ENCODE results near the gene CCDC181.
A peak's percentile ranks its signal among the peaks of the same experiment; 100 is the strongest.
"Not testable (repeated sequence)": the region's sequence is repeated elsewhere in the genome, so short reads cannot be mapped to it uniquely, and the experiment has no call there.

The CCDC181 gene

DNA sequence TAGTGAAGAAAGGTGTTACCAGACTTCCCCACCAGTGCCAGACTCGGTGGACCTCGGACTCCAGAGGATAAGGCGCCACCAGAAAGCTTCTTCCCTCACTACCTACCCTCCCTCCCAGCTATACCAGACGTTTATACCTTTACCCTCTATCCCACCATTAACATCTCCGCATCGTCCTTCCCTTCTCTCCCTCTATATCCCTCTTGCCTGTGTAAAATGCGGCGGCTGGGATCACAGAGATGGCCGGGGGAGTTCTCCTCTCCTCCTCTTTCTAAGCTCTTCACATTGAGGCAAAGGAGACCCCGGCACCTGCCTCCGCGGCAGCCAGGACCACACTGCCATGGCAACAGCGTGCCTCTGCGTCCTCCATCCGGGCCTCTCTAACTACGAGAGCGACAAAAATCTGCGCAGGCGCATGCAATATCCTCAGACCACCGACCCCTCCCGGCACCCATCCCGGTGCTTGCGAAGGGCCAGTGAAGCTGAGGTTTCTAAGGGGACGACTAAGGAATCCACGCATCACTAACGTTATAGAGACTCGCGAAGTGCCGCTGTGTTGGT is at the start of gene CCDC181:
Gene CCDC181 (minus strand): TSS at position 394 of the 561 bp plus-strand sequence. CDS start 2,547 bp downstream, outside the sequence.
- peak; percentile 87 for DNase-seq

DNA sequence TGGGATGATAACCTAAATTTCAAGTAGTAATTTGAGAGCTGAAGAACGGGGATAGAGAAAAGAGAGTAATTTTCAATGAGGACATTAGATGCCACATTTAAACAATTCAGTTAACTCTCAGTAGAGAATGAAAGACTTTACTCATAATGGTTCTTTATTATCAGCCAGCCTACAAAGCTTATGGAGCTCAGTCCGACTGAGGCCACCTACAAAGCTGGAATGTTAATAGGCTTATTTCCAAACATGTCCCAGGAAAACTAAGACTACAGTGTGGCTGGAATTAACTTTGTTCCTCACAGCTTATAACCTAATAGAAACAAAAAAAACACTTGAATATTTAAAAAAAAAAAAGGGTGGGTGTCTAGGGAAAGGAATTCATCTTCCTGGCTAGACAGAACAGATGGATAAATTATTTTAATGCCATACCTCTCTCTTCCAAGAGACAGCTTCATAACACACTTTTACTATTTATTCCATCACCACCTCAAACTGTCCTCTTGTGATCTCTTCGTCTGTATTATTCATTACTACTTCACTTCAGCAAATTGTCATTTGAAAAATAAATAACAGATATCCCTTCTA is 48.6 kb upstream of the CCDC181 start:
- no peak for DNase-seq

DNA sequence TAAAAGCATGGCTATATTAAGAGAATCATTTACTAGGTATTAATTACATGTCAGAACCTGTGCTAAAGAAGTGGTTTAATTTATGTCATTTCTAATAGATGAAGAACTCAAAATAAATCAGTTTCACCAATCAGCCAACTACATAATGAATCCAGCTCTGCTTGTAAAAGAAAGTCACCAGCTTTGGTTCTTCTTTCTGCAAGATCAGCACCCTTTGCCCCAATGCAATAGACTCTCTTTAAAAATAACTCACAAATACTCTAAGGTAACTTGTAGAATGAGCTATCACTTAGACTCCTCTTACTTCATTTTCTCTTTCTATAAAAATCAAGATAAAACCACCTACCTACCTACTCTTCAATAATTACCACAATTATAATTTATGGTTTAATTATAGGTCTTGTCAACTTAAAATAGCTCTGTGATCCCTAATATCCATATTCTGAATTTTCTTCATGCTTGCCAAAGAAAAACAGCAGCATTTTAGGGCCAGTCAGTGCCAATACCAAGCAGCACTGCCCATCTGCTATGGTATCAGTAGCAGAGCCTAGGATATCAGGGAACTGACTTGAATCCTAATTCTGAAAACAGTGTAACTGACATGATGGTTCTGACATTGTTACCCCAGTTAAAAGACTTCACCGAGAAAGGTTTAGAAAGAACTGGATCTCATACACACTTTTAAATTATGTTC is 47.2 kb upstream of the CCDC181 start:
- no peak for DNase-seq

DNA sequence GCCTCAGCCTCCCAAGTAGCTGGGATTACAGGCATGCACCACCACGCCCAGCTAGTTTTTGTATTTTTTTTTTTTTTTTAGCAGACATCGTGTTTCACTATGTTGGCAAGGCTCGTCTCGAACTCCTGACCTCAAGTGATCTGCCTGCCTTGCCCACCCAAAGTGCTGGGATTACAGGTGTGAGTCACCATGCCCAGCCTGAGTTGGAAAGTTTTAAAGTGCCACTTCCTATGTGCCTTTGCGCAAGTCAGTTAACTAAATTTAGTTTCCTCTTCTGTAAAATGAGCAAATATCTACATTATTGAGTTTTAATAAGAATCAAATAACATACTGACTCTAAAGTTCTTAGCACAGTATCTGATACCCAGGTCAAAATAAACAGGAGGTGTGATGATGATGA is 46.1 kb upstream of the CCDC181 start:
- no peak for DNase-seq

DNA sequence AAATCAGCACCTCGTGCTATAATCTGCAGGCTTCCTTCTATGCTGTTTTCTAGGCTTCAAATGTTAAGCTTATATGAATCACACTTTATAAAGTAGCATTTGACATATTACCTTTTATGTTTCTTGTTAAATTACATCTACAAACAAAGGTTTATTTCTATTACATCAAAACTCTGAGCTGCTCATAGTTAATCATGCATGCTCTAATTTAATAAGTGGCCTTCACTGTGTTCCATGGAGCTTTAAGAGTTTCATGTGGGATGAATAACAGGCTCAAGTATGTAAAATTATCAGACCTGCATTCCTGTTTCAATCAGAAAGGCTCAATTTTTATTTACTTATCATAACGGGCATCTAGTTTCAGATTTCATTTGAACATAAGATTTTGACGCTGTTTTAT is 45.5 kb upstream of the CCDC181 start:
- DNase-seq = no peak

DNA sequence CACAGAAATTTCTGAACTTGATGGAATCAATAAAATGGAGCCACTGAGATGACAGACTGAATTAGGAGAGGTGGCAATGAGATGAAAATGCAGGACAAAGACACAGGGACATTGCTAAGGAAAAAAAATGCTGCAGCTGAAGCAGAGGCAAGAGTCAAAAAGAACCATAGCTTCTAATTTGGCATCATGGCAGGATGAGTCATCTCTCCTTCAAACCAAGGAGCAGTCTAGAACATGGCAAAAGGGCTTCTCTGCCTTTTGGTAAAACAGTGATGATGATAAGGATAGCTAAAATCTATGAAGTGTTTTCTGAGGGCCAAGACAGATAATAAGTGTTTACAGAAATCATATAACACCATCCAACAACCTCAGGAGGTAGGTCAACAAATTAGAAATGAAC is 41.7 kb upstream of the CCDC181 start:
- no peak for DNase-seq

DNA sequence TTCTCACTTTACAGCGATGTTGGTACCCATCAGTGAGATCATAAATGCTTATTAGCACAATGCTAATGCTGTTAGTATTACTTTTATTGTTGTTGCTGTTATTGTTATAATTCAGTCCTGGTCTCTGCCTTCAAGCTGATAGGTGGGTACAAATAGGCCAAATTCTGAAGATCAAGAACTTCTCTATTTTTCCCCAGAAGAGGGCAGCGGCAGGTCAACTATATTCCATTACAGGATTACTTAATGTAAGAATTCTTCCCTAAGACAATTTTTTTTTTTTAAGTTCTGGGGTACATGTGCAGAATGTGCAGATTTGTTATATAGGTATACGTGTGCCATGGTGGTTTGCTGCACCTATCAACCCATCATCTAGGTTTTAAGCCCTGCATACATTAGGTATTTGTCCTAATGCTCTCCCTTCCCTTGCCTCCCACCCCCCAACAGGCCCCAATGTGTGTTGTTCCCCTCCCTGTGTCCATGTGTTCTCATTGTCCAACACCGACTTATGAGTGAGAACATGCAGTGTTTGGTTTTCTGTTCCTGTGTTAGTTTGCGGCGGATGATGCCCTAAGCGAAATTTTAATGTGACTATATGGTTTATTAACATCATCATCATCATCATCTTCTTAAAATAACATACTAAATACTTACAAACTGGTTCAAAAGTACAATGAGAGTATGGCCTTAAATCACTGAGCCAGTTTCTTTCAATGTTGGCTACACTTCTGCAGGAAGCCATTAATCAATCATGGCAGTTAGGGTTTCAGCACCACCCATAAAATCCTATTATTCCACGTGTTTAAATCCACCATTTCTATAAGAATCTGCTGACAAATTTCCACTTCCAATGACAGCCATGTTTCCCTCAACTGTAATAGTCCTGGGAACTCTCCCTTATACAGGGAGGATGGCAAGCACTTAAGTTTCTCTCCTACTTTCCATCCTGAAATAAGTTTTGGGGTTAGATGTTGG is 39.3 kb upstream of the CCDC181 start:
- DNase-seq = no peak

DNA sequence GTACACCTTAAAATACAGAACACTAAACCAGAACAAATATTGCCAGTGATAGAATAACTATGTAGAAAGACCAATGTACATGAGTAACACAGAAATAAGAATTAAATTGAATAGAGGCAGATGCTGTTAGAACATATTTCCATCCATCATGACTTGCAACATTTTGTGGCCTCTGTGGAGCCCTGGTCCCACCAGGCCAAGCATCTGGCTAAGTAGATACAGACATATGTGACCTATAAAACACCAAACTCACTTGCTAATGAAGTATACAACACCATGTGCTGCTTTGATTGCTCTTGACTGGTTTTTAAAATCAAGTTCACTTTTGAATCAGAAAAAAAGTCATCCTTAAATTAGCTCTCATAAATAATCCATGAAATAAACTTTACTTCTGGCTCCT is 38.0 kb upstream of the CCDC181 start:
- no peak for DNase-seq

DNA sequence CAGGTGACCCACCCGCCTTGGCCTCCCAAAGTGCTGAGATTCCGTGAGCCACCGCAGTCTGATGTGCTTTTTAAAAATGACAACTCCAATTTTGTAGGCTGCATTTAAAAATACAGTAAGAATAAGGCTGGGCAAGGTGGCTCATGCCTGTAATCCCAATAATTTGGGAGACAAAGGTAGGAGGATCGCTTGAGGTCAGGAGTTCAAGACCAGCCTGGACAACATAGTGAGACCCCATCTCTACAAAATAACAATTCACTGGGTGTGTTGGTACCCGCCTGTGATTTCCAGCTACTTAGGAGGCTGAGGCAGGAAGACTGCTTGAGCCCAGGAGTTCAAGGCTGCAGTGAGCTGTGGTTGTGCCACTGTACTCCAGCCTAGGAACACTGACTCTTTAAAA is 35.1 kb upstream of the CCDC181 start:
- no peak for DNase-seq

DNA sequence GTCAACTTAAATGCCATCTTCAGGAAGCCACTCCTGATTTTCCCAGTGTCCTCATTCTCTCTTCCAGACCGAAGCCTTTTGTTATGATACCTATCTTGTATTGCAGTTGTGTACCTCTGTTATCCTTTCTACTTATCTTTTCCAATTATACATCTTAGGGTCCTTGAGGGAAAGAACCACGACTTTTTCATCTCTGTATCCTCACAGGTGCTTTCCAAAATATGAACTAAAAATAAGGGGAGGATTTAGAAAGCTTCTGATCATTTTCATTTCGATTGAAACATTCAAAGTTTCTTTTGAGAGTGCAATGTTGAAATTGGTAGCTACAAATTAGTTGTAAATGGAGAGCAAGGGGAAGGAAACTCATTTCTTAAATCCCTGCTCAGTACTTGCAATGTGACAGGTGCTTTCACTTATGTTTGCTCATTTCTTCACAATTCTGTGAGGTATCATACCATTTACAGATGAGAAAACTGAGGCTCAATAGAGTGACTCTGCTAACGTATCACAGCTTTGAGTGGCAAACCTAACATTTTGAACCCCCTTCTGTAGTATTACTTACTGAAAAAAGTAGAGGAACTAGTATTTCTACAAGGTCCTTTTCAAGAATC is 34.2 kb upstream of the CCDC181 start:
- no peak for DNase-seq

DNA sequence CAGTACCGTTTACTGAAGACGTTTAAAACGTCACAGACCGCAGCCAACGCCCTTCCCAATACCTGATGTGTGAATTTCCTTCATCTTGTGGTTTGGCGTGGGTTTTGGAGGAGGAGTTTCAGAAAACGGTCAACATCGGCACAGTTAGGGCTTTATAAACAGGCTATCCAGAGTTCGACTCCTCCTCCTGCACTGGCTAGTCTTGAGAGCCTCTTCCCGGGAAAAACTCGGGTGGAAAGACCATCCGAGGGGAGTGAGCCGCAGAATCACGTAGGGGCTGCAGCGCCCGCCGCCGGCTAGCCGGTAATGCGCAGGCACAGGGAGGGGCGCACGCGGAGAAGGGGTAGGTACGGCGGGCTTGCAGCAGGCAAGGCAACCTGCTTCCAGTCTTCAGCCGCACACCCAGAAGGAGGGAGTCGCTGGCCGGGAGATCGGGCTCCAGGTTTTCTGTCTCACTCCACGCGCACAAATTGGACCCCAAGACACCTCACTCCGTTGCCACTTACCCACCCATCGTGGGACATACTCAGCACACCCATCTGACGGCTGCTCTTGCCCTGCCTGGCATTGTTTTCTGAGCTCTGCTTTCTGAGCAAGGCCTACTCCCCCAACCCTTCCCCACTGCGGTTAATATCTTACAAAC is 33.0 kb upstream of the CCDC181 start:
- DNase-seq = no peak

DNA sequence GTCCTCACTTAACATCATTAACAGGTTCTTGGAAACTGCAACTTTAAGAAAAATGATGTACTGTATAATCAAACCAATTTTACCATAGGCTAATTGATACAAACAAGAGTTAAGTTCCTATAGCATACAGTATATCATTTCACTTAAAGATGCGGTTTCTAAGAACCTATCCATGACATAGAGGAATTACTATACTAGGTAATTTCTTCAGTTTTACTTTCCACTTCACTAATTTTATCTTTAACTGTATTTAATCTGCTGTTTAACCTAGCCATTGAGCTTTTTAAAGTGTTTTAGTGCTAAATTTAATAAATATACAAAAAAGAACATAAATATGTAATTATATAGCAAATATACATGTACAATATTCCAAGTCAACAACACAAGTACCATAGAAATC is 30.2 kb upstream of the CCDC181 start:
- no peak for DNase-seq

DNA sequence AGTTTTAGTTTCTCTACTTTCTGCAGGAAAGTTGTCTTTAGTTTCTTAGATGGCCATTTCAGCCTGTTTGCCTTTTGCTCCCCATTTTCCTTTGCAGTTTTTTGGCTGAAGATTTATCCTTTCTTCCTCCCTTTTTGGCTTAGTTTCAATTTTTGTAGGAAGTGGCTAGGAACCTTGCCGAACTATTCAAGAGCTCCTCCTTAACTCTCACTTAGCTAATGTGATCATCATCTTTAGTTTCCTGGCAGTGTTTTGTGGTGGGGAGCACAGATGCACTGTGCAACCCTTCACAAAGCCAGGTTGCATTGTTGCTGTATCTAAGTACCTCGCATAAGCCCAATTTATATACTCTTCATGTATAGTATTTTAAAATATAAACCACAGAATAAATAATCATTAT is 28.8 kb upstream of the CCDC181 start:
- no peak for DNase-seq

DNA sequence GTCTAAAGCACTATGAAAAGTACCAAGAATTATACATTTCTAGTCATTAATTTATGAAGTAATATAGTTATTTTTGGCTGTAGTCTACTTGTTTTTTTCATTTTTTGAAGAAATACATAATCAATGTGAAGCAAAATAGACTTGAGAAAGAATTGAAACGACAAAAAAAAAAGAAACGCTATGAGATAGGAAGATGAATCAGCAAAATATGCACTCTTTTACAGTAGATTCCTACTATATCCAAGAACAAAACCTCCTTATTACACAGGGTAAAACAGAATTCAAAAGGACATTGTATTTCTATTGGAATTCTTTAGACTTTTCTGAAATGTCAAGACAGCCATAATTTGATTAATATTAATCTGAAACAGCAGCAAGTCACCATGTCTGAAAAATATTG is 25.6 kb upstream of the CCDC181 start:
- no peak for DNase-seq

DNA sequence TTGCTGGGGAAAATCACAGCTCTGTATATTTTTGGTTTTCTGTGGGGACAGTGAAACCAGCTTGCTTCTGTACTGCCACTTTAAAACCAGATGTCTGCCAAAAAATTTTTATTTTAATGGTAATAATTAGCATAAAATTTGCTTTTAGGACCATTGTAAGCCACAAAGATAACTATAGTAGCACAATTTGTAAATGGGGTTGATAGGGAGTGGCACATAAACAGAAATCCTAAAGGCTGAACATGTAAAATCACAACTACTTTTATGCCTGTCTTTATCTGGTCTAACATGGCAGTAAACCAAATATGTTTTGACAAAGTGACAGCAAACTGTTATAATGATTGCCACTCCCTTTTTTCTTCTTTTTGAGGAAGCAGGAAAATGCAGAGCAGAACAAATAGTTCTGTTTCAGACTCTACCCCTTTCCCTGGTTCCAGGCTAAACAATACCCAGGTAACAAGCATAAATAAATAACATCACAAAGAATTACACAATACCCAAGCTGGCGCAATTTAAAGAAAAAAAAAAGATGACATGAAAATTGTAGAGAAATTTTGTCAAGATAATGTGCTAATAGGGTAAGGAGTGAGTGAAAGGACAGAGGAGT is 24.0 kb upstream of the CCDC181 start:
- no peak for DNase-seq

DNA sequence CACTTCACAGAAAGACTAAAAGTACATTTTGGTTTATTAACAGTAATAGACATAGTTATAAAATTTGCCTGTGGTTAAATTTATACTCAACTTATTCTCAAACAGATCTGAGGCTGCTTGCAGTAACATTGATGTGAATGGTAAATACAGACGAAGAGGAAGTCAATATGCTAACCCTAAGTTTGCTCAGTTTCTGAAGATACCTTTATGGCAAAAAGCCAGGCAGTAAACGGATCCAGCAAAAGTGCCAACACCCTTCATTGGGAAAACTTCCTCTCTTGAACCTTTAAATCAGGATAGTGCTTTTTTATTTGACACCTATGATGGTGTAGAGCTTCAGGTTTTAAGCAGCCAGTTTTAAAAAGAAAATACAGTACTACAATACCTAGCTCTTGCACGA is 16.6 kb upstream of the CCDC181 start:
- DNase-seq = no peak

DNA sequence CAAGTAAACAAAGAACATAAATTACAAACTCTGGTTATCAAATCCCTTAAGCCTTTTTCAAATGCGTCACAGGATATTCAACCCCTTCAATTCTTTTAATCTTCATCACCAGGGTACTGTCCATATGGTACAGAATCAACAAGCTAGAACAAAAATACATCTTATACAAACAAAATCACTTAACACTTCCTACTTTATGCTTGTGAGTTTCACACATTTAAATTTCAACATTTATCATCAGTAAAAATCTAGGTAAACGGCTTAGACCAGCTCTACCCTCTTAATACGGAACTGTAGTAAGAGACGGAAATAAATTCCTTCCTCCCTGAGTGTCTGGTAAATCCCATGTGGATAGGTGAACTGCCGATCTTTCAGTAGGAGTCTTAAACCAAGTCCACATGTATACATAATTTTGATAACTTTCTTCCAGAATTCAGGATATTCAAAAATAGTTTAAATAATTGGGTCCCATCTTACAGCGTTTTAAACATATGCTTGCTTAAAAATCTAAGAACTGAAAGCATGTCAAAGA is 1.0 kb downstream of the CCDC181 start:
- no peak for DNase-seq

DNA sequence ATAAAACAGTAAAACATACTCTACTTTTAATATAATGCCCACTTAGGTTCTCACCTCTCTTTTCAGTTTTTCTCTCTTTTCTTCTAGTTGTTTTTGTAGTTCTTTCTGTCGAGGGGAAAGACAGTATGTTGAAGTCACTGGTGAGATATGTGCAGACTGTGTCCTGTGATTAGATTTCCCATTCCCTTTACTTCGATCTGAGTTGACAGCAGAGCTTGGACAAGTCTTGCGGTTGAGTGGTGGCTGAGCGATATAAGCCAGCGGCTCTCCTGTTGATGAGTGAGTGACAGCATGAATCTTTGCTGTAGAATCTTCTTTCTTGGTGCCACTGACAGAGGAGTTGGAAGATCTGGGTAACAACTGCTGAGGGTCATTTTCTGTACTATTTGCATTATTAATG is 6.0 kb downstream of the CCDC181 start:
- no peak for DNase-seq

DNA sequence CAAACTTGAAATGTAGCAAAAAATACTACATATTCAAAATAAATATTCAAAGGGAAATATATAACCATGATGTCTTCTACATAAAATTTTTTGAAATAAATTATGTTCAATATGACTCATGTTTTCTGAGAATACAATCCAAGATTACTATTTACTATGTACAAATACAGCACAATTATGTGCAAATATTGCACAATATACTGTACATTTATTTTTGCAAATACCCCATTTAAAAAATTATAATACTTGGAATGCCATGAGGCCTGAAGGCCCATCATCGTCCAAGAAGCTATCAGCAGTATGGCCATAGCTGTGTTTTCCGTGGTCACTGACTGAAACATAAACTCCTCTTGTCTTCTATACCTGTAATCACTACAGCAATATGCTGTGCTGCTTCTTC is 12.3 kb downstream of the CCDC181 start:
- DNase-seq = no peak

DNA sequence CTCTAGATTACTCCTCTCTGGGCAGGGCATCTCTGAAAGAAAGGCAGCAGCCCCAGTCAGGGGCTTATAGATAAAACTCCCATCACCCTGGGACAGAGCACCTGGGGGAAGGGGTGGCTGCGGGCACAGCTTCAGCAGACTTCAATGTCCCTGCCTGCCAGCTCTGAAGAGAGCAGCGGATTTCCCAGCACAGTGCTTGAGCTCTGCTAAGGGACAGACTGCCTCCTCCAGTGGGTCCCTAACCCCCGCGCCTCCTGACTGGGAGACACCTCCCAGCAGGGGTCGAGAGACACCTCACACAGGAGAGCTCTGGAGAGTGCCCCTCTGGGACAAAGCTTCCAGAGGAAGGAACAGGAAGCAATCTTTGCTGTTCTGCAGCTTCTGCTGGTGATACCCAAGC is 18.9 kb downstream of the CCDC181 start:
- not testable (repeated sequence) for DNase-seq

DNA sequence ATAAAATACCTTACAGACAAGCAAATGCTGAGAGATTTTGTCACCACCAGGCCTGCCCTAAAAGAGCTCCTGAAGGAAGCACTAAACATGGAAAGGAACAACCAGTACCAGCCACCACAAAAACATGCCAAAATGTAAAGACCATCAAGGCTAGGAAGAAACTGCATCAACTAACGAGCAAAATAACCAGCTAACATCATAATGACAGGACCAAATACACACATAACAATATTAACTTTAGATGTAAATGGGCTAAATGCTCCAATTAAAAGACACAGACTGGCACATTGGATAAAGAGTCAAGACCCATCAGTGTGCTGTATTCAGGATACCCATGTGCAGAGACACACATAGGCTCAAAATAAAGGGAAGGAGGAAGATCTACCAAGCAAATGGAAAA is 24.7 kb downstream of the CCDC181 start:
- DNase-seq = not testable (repeated sequence)

DNA sequence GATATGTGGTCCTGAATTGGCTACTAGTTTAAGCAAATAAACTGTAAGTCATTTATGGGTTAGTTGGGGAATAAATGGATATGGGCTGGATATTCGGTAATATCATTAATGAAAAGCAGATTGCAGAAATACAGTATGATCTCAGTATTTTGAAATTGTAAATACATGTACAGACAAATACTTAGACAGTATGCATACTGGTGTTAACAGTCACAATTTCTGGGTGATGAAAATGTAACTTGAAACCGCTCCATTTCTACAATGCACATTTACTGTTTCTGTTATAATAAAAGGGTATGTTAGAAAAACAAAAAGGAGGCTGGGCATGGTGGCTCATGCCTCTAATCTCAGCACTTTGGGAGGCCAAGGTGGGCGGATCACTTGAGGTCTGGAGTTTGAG is 31.3 kb downstream of the CCDC181 start:
- DNase-seq = no peak
